Esophagus squamous epithelium (tissue), 5 donors: ENCODE measurements around the gene NRAP. TPM values are rescaled to one million over a fixed set of nuclear protein-coding genes. Genes with fewer than 3 reads are reported as not detected.

Experiments used
- DNase-seq: peaks from one replicate; lab custom pipeline; 2025; lab: John Stamatoyannopoulos, UW
- H3K27ac ChIP-seq, 4 donors: fragments of 200-600 bp; sonication (generic); one replicate each; pipeline ENCODE4 v1.5.1; 2016 to 2019; ENCODE audit warnings: mild to moderate bottlenecking in 1 of 4
- H3K27me3 ChIP-seq, 4 donors: fragments of 200-600 bp; sonication (generic); 1 replicate in 3 of 4; 2 replicates in 1 of 4; pipeline versions ENCODE4 v1.5.1 to v1.6.0; 2017 to 2021; ENCODE audit warnings: antibody characterized with exemption in 1 of 4
- H3K36me3 ChIP-seq, 3 donors: fragments of 200-600 bp; sonication (generic); one replicate each; pipeline ENCODE4 v1.5.1; 2016 to 2019
- H3K4me1 ChIP-seq, 3 donors: fragments of 200-600 bp; sonication (generic); one replicate each; pipeline ENCODE4 v1.5.1; 2017 to 2019
- H3K4me3 ChIP-seq, 4 donors: fragments of 200-600 bp; sonication (generic); 1 replicate in 3 of 4; 2 replicates in 1 of 4; pipeline ENCODE4 v1.5.1; 2016 to 2019; ENCODE audit warnings: mild to moderate bottlenecking in 2 of 4, moderate library complexity in 1 of 4
- H3K9me3 ChIP-seq, 3 donors: fragments of 200-600 bp; sonication (generic); one replicate each; pipeline ENCODE4 v1.5.1; 2016 to 2019
- CTCF ChIP-seq, 6 experiments: fragments of 450-650 bp in 4 of 6; fragments of 200-600 bp in 2 of 6; sonication (generic) in 2 of 6; IDR thresholded peaks; one replicate each; pipeline ENCODE4 v1.5.1; 2016 to 2019; ENCODE audit warnings: antibody characterized with exemption in 6 of 6, mild to moderate bottlenecking in 4 of 6, moderate library complexity in 4 of 6
- POLR2A ChIP-seq, 4 donors: fragments of 450-650 bp; IDR thresholded peaks; one replicate each; pipeline ENCODE4 v1.6.1; 2017; ENCODE audit warnings: antibody characterized with exemption in 4 of 4, mild to moderate bottlenecking in 4 of 4, moderate library complexity in 3 of 4
- WGBS, 2 donors: methylation state at CpG; one replicate each; pipeline ENCODE4 v1.1.5; 2018; 5-methylcytosine and 5-hydroxymethylcytosine counted together
- intact Hi-C: fragments of 100-400 bp; cut with DNase I; formaldehyde crosslinking; loops from one replicate; pipeline ENCODE4 v1.15.0; 2022
- total RNA-seq, 4 donors: library from RNA; depleted of rRNA; stranded (reverse); fragments of >200 nt; gene quantifications; one replicate each; pipeline ENCODE4 v1.1.0, GENCODE V29; 2016
- donor health status: DM: yes; HTN: yes; CAD: no.

Gene NRAP
- total RNA-seq, 4 donors from 2014 or later: 0.08 TPM; not detected in 3

- intact Hi-C loops: no loop called here
- TF ChIP-seq POLR2A (IDR thresholded peaks at IDR 0.05): no peak
- H3K4me3 ChIP-seq: no peak overlapping the region
- no peaks in the 10 kb centered on the region for H3K9me3 ChIP-seq
- no peaks in the 10 kb centered on the region for H3K36me3 ChIP-seq
- no peak overlapping the region for H3K27ac ChIP-seq
- peaks cover 0 to 69% (median 0%) of the 10 kb centered on the region in 4 donors for H3K27me3 ChIP-seq
- no peaks in the 10 kb centered on the region for H3K4me1 ChIP-seq
- no peak for DNase-seq
- WGBS, 2 donors: 40 to 83% methylated on average over 1 of the region's 1 CpG
These were observed 44.4 kb downstream of the NRAP start for GRCh38 chr10:113619401-113619800.

GRCh38 chr10:113618338-113618737, 45.5 kb downstream of the NRAP start:
- H3K27ac ChIP-seq: no peak overlapping the region
- intact Hi-C loops: no loop called here
- no peak overlapping the region for H3K4me3 ChIP-seq
- TF ChIP-seq POLR2A (IDR thresholded peaks at IDR 0.05) (no peak), CTCF (IDR thresholded peaks at IDR 0.05) (no peak)
- DNase-seq: no peak
- no peaks in the 10 kb centered on the region for H3K9me3 ChIP-seq
- H3K27me3 ChIP-seq: peaks cover 0 to 68% (median 0%) of the 10 kb centered on the region in 4 donors
- H3K4me1 ChIP-seq: no peaks in the 10 kb centered on the region
- WGBS, 2 donors: 68 to 77% methylated on average over 4 to 7 of the region's 7 CpGs
- no peaks in the 10 kb centered on the region for H3K36me3 ChIP-seq

DNA sequence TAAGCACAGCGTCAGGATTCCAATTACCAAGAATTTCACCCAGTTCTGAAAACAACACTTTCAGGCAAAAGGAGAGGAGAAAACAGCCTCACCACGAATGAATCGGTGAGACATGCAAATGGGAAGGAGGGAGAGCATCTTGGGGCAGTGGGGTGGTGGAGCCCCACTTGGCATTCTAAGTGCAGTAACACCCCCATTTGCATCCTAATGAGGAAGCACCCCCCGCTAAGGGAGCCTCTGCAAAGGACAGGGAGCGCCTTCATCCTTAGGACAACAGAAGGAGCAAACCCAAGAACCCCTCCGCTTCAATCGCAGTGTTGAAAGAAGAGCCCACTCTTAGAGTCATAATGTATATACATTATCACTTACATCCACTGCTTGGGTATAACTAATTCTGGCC, 46.8 kb downstream of the NRAP start:
- intact Hi-C loops: no loop called here
- 25 to 44% methylated on average over 6 to 7 of the region's 7 CpGs for WGBS, 2 donors
- DNase-seq: no peak
- Histone ChIP-seq H3K4me3 (no peak overlapping the region), H3K27ac (no peak overlapping the region), H3K36me3 (no peaks in the 10 kb centered on the region), H3K27me3 (peaks cover 0 to 68% (median 0%) of the 10 kb centered on the region in 4 donors), H3K4me1 (no peaks in the 10 kb centered on the region), H3K9me3 (no peaks in the 10 kb centered on the region)
- TF ChIP-seq POLR2A (IDR thresholded peaks at IDR 0.05): no peak
- no peak for TF ChIP-seq CTCF (IDR thresholded peaks at IDR 0.05)

- H3K4me1 ChIP-seq: peaks cover 0 to 1% (median 0%) of the 10 kb centered on the region in 3 donors
- no peak for DNase-seq
- peak in 2 of 6 experiments; percentile 13 to 23 for TF ChIP-seq CTCF (IDR thresholded peaks at IDR 0.05)
- no peak for TF ChIP-seq POLR2A (IDR thresholded peaks at IDR 0.05)
These were observed 47.4 kb downstream of the NRAP start for GRCh38 chr10:113616244-113617074.

DNA sequence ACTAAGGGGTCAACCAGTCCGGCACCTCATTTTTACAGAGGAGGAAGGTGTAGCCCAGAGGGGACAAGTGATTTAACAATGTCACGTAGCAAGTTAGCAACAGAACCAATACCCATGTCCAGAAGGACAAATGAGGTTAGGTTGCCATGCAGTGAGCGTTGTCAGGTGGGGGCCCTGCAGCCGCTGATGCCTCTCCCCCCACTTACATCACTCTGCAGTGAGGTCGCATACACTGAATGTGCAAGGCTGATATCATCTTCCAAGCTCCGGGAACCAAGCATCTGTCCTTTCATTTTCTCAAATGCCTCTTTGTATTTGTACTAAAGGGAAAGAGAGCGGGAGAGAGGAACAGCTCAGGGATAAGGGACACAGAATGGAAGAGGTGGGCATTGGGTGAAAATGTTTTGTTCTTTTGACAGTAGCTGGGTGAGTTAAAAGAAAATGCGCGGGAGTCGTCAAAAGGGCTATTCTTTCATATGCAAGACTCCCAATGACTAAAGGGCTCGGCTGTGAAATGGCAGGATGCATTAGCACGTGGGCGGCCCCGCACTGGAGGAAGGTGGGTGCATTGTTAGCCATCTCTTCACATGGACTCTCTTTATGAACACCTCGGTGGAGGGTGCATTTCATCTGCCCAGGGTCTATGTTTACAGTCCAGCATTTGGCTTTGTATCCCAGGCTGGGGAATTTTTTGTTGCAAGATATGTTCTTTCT, 49.7 kb downstream of the NRAP start:
- DNase-seq: no peak
- Histone ChIP-seq H3K27ac (no peak overlapping the region), H3K36me3 (no peaks in the 10 kb centered on the region), H3K9me3 (no peaks in the 10 kb centered on the region), H3K27me3 (peaks cover 0 to 57% (median 0%) of the 10 kb centered on the region in 4 donors), H3K4me1 (peaks cover 0 to 11% (median 0%) of the 10 kb centered on the region in 3 donors), H3K4me3 (no peak overlapping the region)
- intact Hi-C loops: no loop called here
- 72 to 81% methylated on average over 15 of the region's 15 CpGs for WGBS, 2 donors
- TF ChIP-seq CTCF (IDR thresholded peaks at IDR 0.05) (no peak), POLR2A (IDR thresholded peaks at IDR 0.05) (no peak)

More at GRCh38 chr10:113616244-113617074, 47.4 kb downstream of the NRAP start:
- Histone ChIP-seq H3K9me3 (no peaks in the 10 kb centered on the region), H3K27ac (no peak overlapping the region), H3K4me3 (no peak overlapping the region), H3K27me3 (peaks cover 0 to 71% (median 0%) of the 10 kb centered on the region in 4 donors), H3K36me3 (no peaks in the 10 kb centered on the region)
- intact Hi-C loops: no loop called here
- 23 to 30% methylated on average over 4 to 5 of the region's 5 CpGs for WGBS, 2 donors
